T-helper 2 cell (primary cell): Measurements from ENCODE around the gene B4GAT1.

Experiments
- DNase-seq, 5 experiments: peaks; one replicate each; pipeline versions ENCODE4 v3.0.0 to v3.0.0-alpha.2; 2012 to 2022

Gene B4GAT1

GRCh38 chr11:66336234-66337102 lies 11.0 kb downstream of the B4GAT1 start, which contains the start of gene RIN1:
Gene RIN1 (minus strand): TSS chr11:66336434. CDS start chr11:66336402, 32 bp downstream.
- peak in 3 of 5 experiments; percentile 17 to 79 (median 59) for DNase-seq

- no peak for DNase-seq
These were observed 11.7 kb downstream of the B4GAT1 start for GRCh38 chr11:66335531-66336233.

GRCh38 chr11:66334605-66335442 lies 12.6 kb downstream of the B4GAT1 start:
- DNase-seq, result no peak

- no peak for DNase-seq
These were observed 13.4 kb downstream of the B4GAT1 start for GRCh38 chr11:66333896-66334604.

- no peak for DNase-seq
These were observed 14.1 kb downstream of the B4GAT1 start for GRCh38 chr11:66333220-66333877.

GRCh38 chr11:66332371-66333219 lies 14.8 kb downstream of the B4GAT1 start:
- no peak for DNase-seq

GRCh38 chr11:66331542-66332370 lies 15.7 kb downstream of the B4GAT1 start:
- no peak for DNase-seq

GRCh38 chr11:66330931-66331330 lies 16.5 kb downstream of the B4GAT1 start:
- no peak for DNase-seq

- no peak for DNase-seq
These were observed 18.2 kb downstream of the B4GAT1 start for GRCh38 chr11:66329165-66329673.

GRCh38 chr11:66328302-66329144 lies 18.9 kb downstream of the B4GAT1 start:
- peak; percentile 58 to 80 (median 72) for DNase-seq

GRCh38 chr11:66328031-66328301 lies 19.5 kb downstream of the B4GAT1 start:
- DNase-seq, result peak in 1 of 5 experiments; percentile 90

GRCh38 chr11:66327171-66328030 lies 20.0 kb downstream of the B4GAT1 start:
- no peak for DNase-seq

- DNase-seq, result no peak
These were observed 20.9 kb downstream of the B4GAT1 start for GRCh38 chr11:66326261-66327111.

- no peak for DNase-seq
These were observed 22.2 kb downstream of the B4GAT1 start for GRCh38 chr11:66325263-66325671.

GRCh38 chr11:66324664-66325063 lies 22.8 kb downstream of the B4GAT1 start:
- DNase-seq, result no peak

GRCh38 chr11:66323684-66324083 lies 23.7 kb downstream of the B4GAT1 start:
- no peak for DNase-seq
